ENCODE data around the gene CMTM5. TPM values are rescaled to one million over a fixed set of nuclear protein-coding genes. Genes with fewer than 3 reads are reported as not detected.
"Not testable (repeated sequence)": the region's sequence is repeated elsewhere in the genome, so short reads cannot be mapped to it uniquely, and the experiment has no call there.

CMTM5 gene
- total and polyA plus RNA-seq, 8 donors: 0.61 to 1.3 (median 1.1) TPM; not detected in 4

GRCh38 chr14:23387916-23388882 lies 11.4 kb downstream of the CMTM5 start:
- H3K4me1 ChIP-seq: no peaks in the 10 kb centered on the region

GRCh38 chr14:23388996-23389395 lies 12.2 kb downstream of the CMTM5 start:
- H3K9me3 ChIP-seq: no peaks in the 10 kb centered on the region
- 83 to 93% (median 85%) methylated on average over 5 to 8 of the region's 8 CpGs for WGBS, 5 donors
- intact Hi-C loops (cut with DNase I; ENCODE audit: low total_unique reads): no loop called here

More at GRCh38 chr14:23387916-23388882, 11.4 kb downstream of the CMTM5 start:
- Histone ChIP-seq H3K9me3 (no peaks in the 10 kb centered on the region), H3K36me3 (no peaks in the 10 kb centered on the region), H3K27ac (no peak overlapping the region), H3K27me3 (peaks cover 0 to 8% (median 0%) of the 10 kb centered on the region in 3 donors), H3K4me3 (no peak overlapping the region)
- intact Hi-C loops (cut with DNase I; ENCODE audit: low total_unique reads): no loop called here
- DNase-seq: no peak
- no peak for TF ChIP-seq POLR2A (IDR thresholded peaks at IDR 0.05)
- no peak for TF ChIP-seq EP300 (IDR thresholded peaks at IDR 0.05)
- TF ChIP-seq POLR2AphosphoS5 (IDR thresholded peaks at IDR 0.05): no peak
- no peak for TF ChIP-seq CTCF (IDR thresholded peaks at IDR 0.05)
- 73 to 83% (median 81%) methylated on average over 26 of the region's 26 CpGs for WGBS, 5 donors

GRCh38 chr14:23389396-23389795 lies 12.6 kb downstream of the CMTM5 start:
- 72 to 79% (median 76%) methylated on average over 12 of the region's 12 CpGs for WGBS, 5 donors
- TF ChIP-seq EP300 (IDR thresholded peaks at IDR 0.05) (no peak), POLR2AphosphoS5 (IDR thresholded peaks at IDR 0.05) (no peak), POLR2A (IDR thresholded peaks at IDR 0.05) (no peak), CTCF (IDR thresholded peaks at IDR 0.05) (no peak)
- no peak overlapping the region for H3K27ac ChIP-seq

More at GRCh38 chr14:23388996-23389395, 12.2 kb downstream of the CMTM5 start:
- no peaks in the 10 kb centered on the region for H3K4me1 ChIP-seq
- no peak overlapping the region for H3K4me3 ChIP-seq
- no peak overlapping the region for H3K27ac ChIP-seq
- TF ChIP-seq POLR2AphosphoS5 (IDR thresholded peaks at IDR 0.05) (no peak), EP300 (IDR thresholded peaks at IDR 0.05) (no peak), POLR2A (IDR thresholded peaks at IDR 0.05) (no peak), CTCF (IDR thresholded peaks at IDR 0.05) (no peak)
- peaks cover 0 to 8% (median 0%) of the 10 kb centered on the region in 3 donors for H3K27me3 ChIP-seq
- DNase-seq: no peak
- no peaks in the 10 kb centered on the region for H3K36me3 ChIP-seq

GRCh38 chr14:23389871-23390270 lies 13.0 kb downstream of the CMTM5 start:
- H3K9me3 ChIP-seq; DNase-seq; H3K4me3 ChIP-seq; H3K4me1 ChIP-seq; intact Hi-C loops (cut with DNase I; ENCODE audit: low total_unique reads); H3K27me3 ChIP-seq; H3K27ac ChIP-seq; H3K36me3 ChIP-seq: not testable (repeated sequence)
- 70 to 97% (median 90%) methylated on average over 3 to 5 of the region's 19 CpGs for WGBS, 5 donors

More at GRCh38 chr14:23389396-23389795, 12.6 kb downstream of the CMTM5 start:
- DNase-seq: no peak
- intact Hi-C loops (cut with DNase I; ENCODE audit: low total_unique reads): no loop called here
- H3K36me3 ChIP-seq: no peaks in the 10 kb centered on the region
- H3K27me3 ChIP-seq: peaks cover 0 to 8% (median 0%) of the 10 kb centered on the region in 3 donors
- H3K9me3 ChIP-seq: no peaks in the 10 kb centered on the region
- H3K4me1 ChIP-seq: no peaks in the 10 kb centered on the region
- no peak overlapping the region for H3K4me3 ChIP-seq

Data from stomach (tissue), 9 donors.